PC-9 (cell line): ENCODE data around the gene ZNF625.

Experiments
- EZH2 ChIP-seq: fragments of 200-600 bp; sonication (generic); IDR thresholded peaks from 2 replicates; pipeline ENCODE4 v1.8.0; 2017; ENCODE audit warnings: antibody characterized with exemption, low read depth
- TF ChIP-seq, protein P1 (sequence below): fragments of 200-600 bp; sonication (generic); conservative IDR thresholded peaks from 2 replicates; pipeline ENCODE4 v1.6.1; 2017; ENCODE audit warnings: mixed run types, antibody characterized with exemption, mild to moderate bottlenecking, moderate library complexity

DNA sequence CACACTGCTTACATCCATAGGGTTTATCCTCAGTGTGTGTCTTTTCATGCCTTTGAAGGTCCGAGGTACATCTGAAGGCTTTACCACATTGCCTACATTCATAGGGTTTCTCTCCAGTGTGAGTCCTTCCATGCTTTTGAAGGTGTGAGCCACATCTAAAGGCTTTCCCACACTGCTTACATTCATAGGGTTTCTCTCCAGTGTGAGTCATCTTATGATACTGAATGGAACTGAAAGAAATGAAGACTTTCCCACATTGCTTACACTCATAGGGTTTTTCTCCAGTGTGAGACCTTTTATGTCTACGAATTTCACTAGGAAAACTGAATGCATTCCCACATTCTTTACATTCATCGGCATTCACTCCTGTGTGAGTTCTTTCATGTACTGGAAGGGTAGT is 23.5 kb downstream of the ZNF625 start:
- TF ChIP-seq, protein P1, sequence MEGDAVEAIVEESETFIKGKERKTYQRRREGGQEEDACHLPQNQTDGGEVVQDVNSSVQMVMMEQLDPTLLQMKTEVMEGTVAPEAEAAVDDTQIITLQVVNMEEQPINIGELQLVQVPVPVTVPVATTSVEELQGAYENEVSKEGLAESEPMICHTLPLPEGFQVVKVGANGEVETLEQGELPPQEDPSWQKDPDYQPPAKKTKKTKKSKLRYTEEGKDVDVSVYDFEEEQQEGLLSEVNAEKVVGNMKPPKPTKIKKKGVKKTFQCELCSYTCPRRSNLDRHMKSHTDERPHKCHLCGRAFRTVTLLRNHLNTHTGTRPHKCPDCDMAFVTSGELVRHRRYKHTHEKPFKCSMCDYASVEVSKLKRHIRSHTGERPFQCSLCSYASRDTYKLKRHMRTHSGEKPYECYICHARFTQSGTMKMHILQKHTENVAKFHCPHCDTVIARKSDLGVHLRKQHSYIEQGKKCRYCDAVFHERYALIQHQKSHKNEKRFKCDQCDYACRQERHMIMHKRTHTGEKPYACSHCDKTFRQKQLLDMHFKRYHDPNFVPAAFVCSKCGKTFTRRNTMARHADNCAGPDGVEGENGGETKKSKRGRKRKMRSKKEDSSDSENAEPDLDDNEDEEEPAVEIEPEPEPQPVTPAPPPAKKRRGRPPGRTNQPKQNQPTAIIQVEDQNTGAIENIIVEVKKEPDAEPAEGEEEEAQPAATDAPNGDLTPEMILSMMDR, result no peak
- TF ChIP-seq EZH2, result no peak
